ENCODE data around the gene ABCC1.

Gene ABCC1

GRCh38 chr16:15946257-15947044 is 3.0 kb upstream of the ABCC1 start:
- DNase-seq (ENCODE audit: low read depth): peak; percentile 94
- peak; percentile 3 for TF ChIP-seq CTCF (IDR thresholded peaks at IDR 0.05; ENCODE audit: insufficient read depth, low read depth, low read length, missing control alignments)
- H3K4me3 ChIP-seq (ENCODE audit: low read length): no peak overlapping the region

GRCh38 chr16:15947983-15948509 is 1.4 kb upstream of the ABCC1 start:
- no peak overlapping the region for H3K4me3 ChIP-seq (ENCODE audit: low read length)
- no peak for TF ChIP-seq CTCF (IDR thresholded peaks at IDR 0.05; ENCODE audit: insufficient read depth, low read depth, low read length, missing control alignments)
- DNase-seq (ENCODE audit: low read depth): no peak

GRCh38 chr16:15948532-15949209 is 745 bp upstream of the ABCC1 start:
- H3K4me3 ChIP-seq (ENCODE audit: low read length): peak overlapping the region; percentile 61
- TF ChIP-seq CTCF (IDR thresholded peaks at IDR 0.05; ENCODE audit: insufficient read depth, low read depth, low read length, missing control alignments): no peak
- no peak for DNase-seq (ENCODE audit: low read depth)

GRCh38 chr16:15950161-15950854 is 892 bp downstream of the ABCC1 start:
- H3K4me3 ChIP-seq (ENCODE audit: low read length): peak overlapping the region; percentile 85
- no peak for TF ChIP-seq CTCF (IDR thresholded peaks at IDR 0.05; ENCODE audit: insufficient read depth, low read depth, low read length, missing control alignments)
- peak; percentile 33 for DNase-seq (ENCODE audit: low read depth)

- no peak for DNase-seq (ENCODE audit: low read depth)
- no peak for TF ChIP-seq CTCF (IDR thresholded peaks at IDR 0.05; ENCODE audit: insufficient read depth, low read depth, low read length, missing control alignments)
- peak overlapping the region; percentile 85 for H3K4me3 ChIP-seq (ENCODE audit: low read length)
These were observed 1.5 kb downstream of the ABCC1 start for GRCh38 chr16:15950869-15951268.

GRCh38 chr16:15951852-15952251 is 2.4 kb downstream of the ABCC1 start:
- no peak for DNase-seq (ENCODE audit: low read depth)
- no peak for TF ChIP-seq CTCF (IDR thresholded peaks at IDR 0.05; ENCODE audit: insufficient read depth, low read depth, low read length, missing control alignments)
- H3K4me3 ChIP-seq (ENCODE audit: low read length): no peak overlapping the region
